SU-DHL-6 (cell line): ENCODE data around the gene NUMB.

Experiments
- H2AFZ ChIP-seq: fragments of 200-600 bp; sonication (generic); 2 replicates; pipeline ENCODE4 v1.6.1; 2014; ENCODE audit warnings: low read depth, mild to moderate bottlenecking, moderate library complexity, mixed read lengths, antibody characterized with exemption, low read length; ENCODE audit not compliant: severe bottlenecking
- H3F3A ChIP-seq: fragments of 200-600 bp; shearing (Covaris generic); 2 replicates; pipeline ENCODE4 v1.6.0; 2016; ENCODE audit warnings: antibody characterized with exemption, mild to moderate bottlenecking; ENCODE audit not compliant: insufficient read depth
- H3K27ac ChIP-seq: fragments of 200-600 bp; sonication (generic); 2 replicates; pipeline ENCODE4 v1.5.1; 2016; ENCODE audit warnings: low read depth, mild to moderate bottlenecking, low read length, moderate library complexity, mixed read lengths
- H3K27me3 ChIP-seq: fragments of 200-600 bp; sonication (generic), shearing (Covaris generic); 2 replicates; pipeline ENCODE4 v1.6.0; 2014; ENCODE audit warnings: mild to moderate bottlenecking, low read length
- H3K36me3 ChIP-seq: fragments of 200-600 bp; sonication (generic); 2 replicates; pipeline ENCODE4 v1.6.1; 2014; ENCODE audit warnings: mild to moderate bottlenecking, low read length, mixed read lengths
- H3K4me2 ChIP-seq: fragments of 300-600, 200-600 bp; shearing (Covaris generic), sonication (generic); 2 replicates; pipeline ENCODE4 v1.6.0; 2014; ENCODE audit warnings: low read length, low read depth, mild to moderate bottlenecking; ENCODE audit not compliant: poor library complexity, severe bottlenecking
- H3K4me3 ChIP-seq: fragments of 200-600 bp; sonication (generic); 2 replicates; pipeline ENCODE4 v1.5.1; 2014; ENCODE audit warnings: antibody characterized with exemption, low read length, mild to moderate bottlenecking, mixed read lengths; ENCODE audit not compliant: insufficient read depth, poor library complexity, severe bottlenecking
- H3K79me2 ChIP-seq: fragments of 200-600 bp; sonication (generic); 2 replicates; pipeline ENCODE4 v1.6.1; 2014; ENCODE audit warnings: mild to moderate bottlenecking, low read length, moderate library complexity; ENCODE audit not compliant: insufficient read depth
- H3K9ac ChIP-seq: fragments of 200-600 bp; sonication (generic); 2 replicates; pipeline ENCODE4 v1.7.0; 2014; ENCODE audit warnings: mild to moderate bottlenecking, low read length
- H3K9me2 ChIP-seq: fragments of 200-600 bp; sonication (generic); replicated peaks from 2 replicates; pipeline ENCODE4 v1.6.1; 2014; ENCODE audit warnings: low read length; ENCODE audit not compliant: insufficient read depth
- H3K9me3 ChIP-seq: fragments of 200-600 bp; sonication (generic); 2 replicates; pipeline ENCODE4 v1.6.1; 2014; ENCODE audit warnings: low read length, mixed read lengths; ENCODE audit not compliant: insufficient read depth
- H4K20me1 ChIP-seq: fragments of 200-600 bp; sonication (generic); 2 replicates; pipeline ENCODE4 v1.6.1; 2014; ENCODE audit warnings: low read depth, mild to moderate bottlenecking, antibody characterized with exemption, low read length, moderate library complexity, mixed read lengths
- EZH2phosphoT487 ChIP-seq: fragments of 200-600 bp; sonication (generic), shearing (Covaris generic); conservative IDR thresholded peaks from 2 replicates; pipeline ENCODE4 v1.6.1; 2018; ENCODE audit warnings: mild to moderate bottlenecking, antibody characterized with exemption, low read length, moderate library complexity, mixed read lengths
- TF ChIP-seq, protein P1 (sequence below): fragments of 200-600 bp; sonication (generic); IDR thresholded peaks from one replicate; pipeline ENCODE4 v1.5.1; 2017; ENCODE audit warnings: antibody characterized with exemption, mild to moderate bottlenecking, low read length, moderate library complexity; ENCODE audit not compliant: insufficient read depth, poor library complexity, severe bottlenecking

The NUMB gene

DNA sequence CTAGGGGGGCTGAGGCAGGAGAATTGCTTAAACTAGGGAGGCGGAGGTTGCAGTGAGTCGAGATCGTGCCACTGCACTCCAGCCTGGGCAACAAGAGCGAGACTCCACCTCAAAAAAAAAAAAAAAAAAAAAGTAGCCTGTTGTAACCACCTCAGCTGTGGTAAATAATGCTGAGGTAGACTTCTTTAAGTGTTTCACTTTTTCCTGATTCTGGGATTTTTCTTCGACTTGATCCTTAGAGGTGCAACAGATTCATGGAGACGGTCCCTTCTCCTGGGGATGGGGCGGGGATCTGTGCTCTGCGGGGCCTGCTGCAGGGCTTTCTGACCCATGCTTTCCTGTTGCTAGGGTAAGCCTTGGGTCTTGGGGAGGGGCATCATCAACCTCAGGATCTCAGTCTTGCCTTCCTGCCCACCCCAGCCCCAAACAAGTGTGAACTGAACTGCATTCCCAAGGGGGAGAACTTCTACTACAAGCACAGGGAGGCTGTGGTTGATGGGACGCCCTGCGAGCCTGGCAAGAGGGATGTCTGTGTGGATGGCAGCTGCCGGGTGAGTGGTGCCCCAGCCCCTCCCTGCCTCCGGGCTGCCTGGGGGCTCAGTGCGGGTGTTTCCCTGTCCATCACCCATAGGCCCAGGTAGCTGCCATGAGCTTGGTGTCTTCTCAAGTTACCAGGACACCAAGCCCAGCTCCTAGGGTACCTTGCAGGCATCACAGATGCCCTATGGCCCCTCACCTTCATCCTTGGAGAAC lies 208.6 kb downstream of the NUMB start:
- no peak overlapping the region for H2AFZ ChIP-seq
- H3K9ac ChIP-seq, result no peak overlapping the region
- no peaks in the 10 kb centered on the region for H3K79me2 ChIP-seq
- H3K4me2 ChIP-seq, result no peak overlapping the region
- H3K27me3 ChIP-seq, result no peaks in the 10 kb centered on the region
- no peaks in the 10 kb centered on the region for H3K9me2 ChIP-seq
- H3K27ac ChIP-seq, result no peak overlapping the region
- no peak overlapping the region for H3K4me3 ChIP-seq
- TF ChIP-seq, protein P1, sequence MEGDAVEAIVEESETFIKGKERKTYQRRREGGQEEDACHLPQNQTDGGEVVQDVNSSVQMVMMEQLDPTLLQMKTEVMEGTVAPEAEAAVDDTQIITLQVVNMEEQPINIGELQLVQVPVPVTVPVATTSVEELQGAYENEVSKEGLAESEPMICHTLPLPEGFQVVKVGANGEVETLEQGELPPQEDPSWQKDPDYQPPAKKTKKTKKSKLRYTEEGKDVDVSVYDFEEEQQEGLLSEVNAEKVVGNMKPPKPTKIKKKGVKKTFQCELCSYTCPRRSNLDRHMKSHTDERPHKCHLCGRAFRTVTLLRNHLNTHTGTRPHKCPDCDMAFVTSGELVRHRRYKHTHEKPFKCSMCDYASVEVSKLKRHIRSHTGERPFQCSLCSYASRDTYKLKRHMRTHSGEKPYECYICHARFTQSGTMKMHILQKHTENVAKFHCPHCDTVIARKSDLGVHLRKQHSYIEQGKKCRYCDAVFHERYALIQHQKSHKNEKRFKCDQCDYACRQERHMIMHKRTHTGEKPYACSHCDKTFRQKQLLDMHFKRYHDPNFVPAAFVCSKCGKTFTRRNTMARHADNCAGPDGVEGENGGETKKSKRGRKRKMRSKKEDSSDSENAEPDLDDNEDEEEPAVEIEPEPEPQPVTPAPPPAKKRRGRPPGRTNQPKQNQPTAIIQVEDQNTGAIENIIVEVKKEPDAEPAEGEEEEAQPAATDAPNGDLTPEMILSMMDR, result no peak
- no peak for TF ChIP-seq EZH2phosphoT487
- no peaks in the 10 kb centered on the region for H4K20me1 ChIP-seq
- no peaks in the 10 kb centered on the region for H3K9me3 ChIP-seq
- no peaks in the 10 kb centered on the region for H3K36me3 ChIP-seq
- H3F3A ChIP-seq, result peaks cover 11% of the 10 kb centered on the region

DNA sequence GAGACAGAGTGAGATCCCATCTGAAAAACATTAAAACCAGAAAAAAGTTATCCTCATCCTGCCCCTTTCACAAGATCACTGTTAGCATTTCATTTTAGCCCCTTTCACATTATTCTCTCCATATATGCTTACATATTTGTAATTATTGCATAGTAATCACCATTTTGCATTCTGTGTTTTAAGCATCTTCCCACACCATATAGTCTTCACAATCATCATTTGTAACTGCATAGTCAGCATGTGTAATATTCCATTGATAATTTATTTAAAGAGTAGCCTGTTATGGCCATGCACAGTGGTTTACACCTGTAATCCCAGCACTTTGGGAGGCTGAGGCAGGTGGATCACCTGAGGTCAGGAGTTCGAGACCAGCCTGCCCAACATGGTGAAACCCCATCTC lies 209.2 kb downstream of the NUMB start:
- Histone ChIP-seq H3K27me3 (no peaks in the 10 kb centered on the region), H3K27ac (no peak overlapping the region), H3K36me3 (no peaks in the 10 kb centered on the region), H3K9ac (no peak overlapping the region), H2AFZ (peak overlapping the region; percentile 10), H3K4me2 (no peak overlapping the region), H3K9me3 (no peaks in the 10 kb centered on the region), H3F3A (peaks cover 11% of the 10 kb centered on the region), H3K9me2 (no peaks in the 10 kb centered on the region), H3K4me3 (no peak overlapping the region), H4K20me1 (no peaks in the 10 kb centered on the region), H3K79me2 (no peaks in the 10 kb centered on the region)
- TF ChIP-seq, protein P1, result no peak
- TF ChIP-seq EZH2phosphoT487, result no peak

DNA sequence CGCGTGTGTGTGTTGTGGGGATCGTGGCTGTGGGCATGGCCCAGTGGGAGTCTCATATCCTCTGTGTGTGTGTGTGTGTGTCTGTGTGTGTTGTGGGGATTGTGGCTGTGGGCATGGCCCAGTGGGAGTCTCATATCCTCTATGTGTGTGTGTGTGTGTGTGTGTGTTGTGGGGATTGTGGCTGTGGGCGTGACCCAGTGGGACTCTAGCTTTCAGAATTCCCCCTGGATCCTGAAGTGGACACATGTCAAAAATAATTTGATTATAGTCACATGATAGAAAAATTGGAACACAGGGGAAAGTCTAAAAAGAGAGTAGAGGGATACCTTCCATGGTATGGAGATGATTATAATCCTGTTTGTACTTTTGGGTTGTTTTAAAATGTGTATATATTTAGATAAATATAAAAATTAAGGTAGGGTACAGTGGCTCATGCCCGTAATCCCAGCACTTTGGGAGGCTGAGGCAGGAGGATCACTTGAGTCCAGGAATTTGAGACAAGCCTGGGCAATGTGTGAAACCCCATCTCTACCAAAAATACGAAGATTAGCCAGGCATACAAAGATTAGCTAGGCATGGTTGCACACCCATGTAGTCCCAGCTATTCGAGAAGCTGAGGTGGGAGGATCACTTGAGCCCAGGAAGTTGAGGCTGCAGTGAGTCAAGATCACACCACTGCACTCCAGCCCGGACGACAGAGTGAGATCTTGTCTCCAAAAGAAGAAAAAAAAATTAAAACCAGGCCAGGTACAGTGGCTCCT lies 210.1 kb downstream of the NUMB start:
- H4K20me1 ChIP-seq, result no peaks in the 10 kb centered on the region
- H3K9me3 ChIP-seq, result no peaks in the 10 kb centered on the region
- peak overlapping the region; percentile 10 for H2AFZ ChIP-seq
- no peaks in the 10 kb centered on the region for H3K27me3 ChIP-seq
- H3K79me2 ChIP-seq, result no peaks in the 10 kb centered on the region
- H3K4me3 ChIP-seq, result no peak overlapping the region
- no peak overlapping the region for H3K9ac ChIP-seq
- H3K4me2 ChIP-seq, result peak overlapping the region; percentile 22
- no peak overlapping the region for H3K27ac ChIP-seq
- no peaks in the 10 kb centered on the region for H3K36me3 ChIP-seq
- H3F3A ChIP-seq, result peaks cover 11% of the 10 kb centered on the region
- TF ChIP-seq, protein P1, result no peak
- no peak for TF ChIP-seq EZH2phosphoT487
- H3K9me2 ChIP-seq, result no peaks in the 10 kb centered on the region
